ENCODE measurements around the gene KLF16.
"Not testable (repeated sequence)": the region's sequence is repeated elsewhere in the genome, so short reads cannot be mapped to it uniquely, and the experiment has no call there.

The KLF16 gene

GRCh38 chr19:1884291-1884718 lies 20.9 kb upstream of the KLF16 start:
- no peak for DNase-seq (ENCODE audit: low read depth)
- no peak for TF ChIP-seq CTCF (IDR thresholded peaks at IDR 0.05; ENCODE audit: low read length, missing control alignments)
- H3K4me3 ChIP-seq (replicated peaks; ENCODE audit: low read depth, low read length) = peak overlapping the region; percentile 90

- H3K4me3 ChIP-seq (replicated peaks; ENCODE audit: low read depth, low read length) = peak overlapping the region; percentile 90
- no peak for DNase-seq (ENCODE audit: low read depth)
- no peak for TF ChIP-seq CTCF (IDR thresholded peaks at IDR 0.05; ENCODE audit: low read length, missing control alignments)
These were observed 20.4 kb upstream of the KLF16 start for GRCh38 chr19:1883784-1884183.

GRCh38 chr19:1882786-1883692 lies 19.7 kb upstream of the KLF16 start:
- H3K4me3 ChIP-seq (replicated peaks; ENCODE audit: low read depth, low read length) = peak overlapping the region; percentile 90
- DNase-seq (ENCODE audit: low read depth) = no peak
- TF ChIP-seq CTCF (IDR thresholded peaks at IDR 0.05; ENCODE audit: low read length, missing control alignments) = no peak

- no peak for TF ChIP-seq CTCF (IDR thresholded peaks at IDR 0.05; ENCODE audit: low read length, missing control alignments)
- no peak overlapping the region for H3K4me3 ChIP-seq (replicated peaks; ENCODE audit: low read depth, low read length)
- no peak for DNase-seq (ENCODE audit: low read depth)
These were observed 18.9 kb upstream of the KLF16 start for GRCh38 chr19:1882089-1882785.

- not testable (repeated sequence) for H3K4me3 ChIP-seq (replicated peaks; ENCODE audit: low read depth, low read length); DNase-seq (ENCODE audit: low read depth)
These were observed 18.2 kb upstream of the KLF16 start for GRCh38 chr19:1881393-1882088.

GRCh38 chr19:1880611-1881392 lies 17.4 kb upstream of the KLF16 start:
- no peak overlapping the region for H3K4me3 ChIP-seq (replicated peaks; ENCODE audit: low read depth, low read length)
- no peak for TF ChIP-seq CTCF (IDR thresholded peaks at IDR 0.05; ENCODE audit: low read length, missing control alignments)
- no peak for DNase-seq (ENCODE audit: low read depth)

- not testable (repeated sequence) for H3K4me3 ChIP-seq (replicated peaks; ENCODE audit: low read depth, low read length)
These were observed 16.6 kb upstream of the KLF16 start for GRCh38 chr19:1879982-1880381.

GRCh38 chr19:1878583-1878982 lies 15.2 kb upstream of the KLF16 start:
- not testable (repeated sequence) for H3K4me3 ChIP-seq (replicated peaks; ENCODE audit: low read depth, low read length)

More at GRCh38 chr19:1879982-1880381, 16.6 kb upstream of the KLF16 start:
- not testable (repeated sequence) for DNase-seq (ENCODE audit: low read depth)

GRCh38 chr19:1877280-1877660 lies 13.9 kb upstream of the KLF16 start:
- DNase-seq (ENCODE audit: low read depth); H3K4me3 ChIP-seq (replicated peaks; ENCODE audit: low read depth, low read length): not testable (repeated sequence)

More at GRCh38 chr19:1878583-1878982, 15.2 kb upstream of the KLF16 start:
- DNase-seq (ENCODE audit: low read depth) = not testable (repeated sequence)

- peak overlapping the region; percentile 94 for H3K4me3 ChIP-seq (replicated peaks; ENCODE audit: low read depth, low read length)
- not testable (repeated sequence) for DNase-seq (ENCODE audit: low read depth)
These were observed 13.3 kb upstream of the KLF16 start for GRCh38 chr19:1876496-1877279.

Data from fibroblast of pulmonary artery (primary cell).